ENCODE measurements around the gene ASMTL. TPM values are rescaled to one million over a fixed set of nuclear protein-coding genes. Genes with fewer than 3 reads are reported as not detected.

Gene ASMTL
- total and polyA plus RNA-seq, 2 of the 13 experiments (the other 11 are each of a cell fraction or from before 2014, with no cell fraction given) = 5.6 to 16.3 TPM

DNA sequence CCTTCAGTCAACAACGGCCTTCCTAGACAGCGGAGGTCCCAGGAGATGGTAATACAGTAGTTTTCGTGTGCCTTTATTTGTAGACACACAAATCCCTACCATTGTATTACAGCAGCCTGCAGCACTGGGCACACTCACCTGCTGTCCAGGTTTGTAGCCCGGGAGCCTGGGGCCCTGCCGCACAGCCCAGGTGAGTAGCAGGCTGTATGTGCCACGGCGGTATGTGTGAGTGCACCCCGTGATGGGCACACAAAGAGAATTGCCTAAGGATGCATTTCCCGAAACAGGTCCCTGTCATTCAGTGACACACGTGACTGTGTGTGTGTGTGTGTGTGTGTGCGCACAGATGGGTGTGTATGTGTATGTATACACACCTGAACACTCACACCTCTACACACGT lies 52.7 kb downstream of the ASMTL start:
- intact Hi-C loops (cut with micrococcal nuclease; ENCODE audit: unreplicated experiment) (no loop called here), in situ Hi-C loops (cut with HindIII; ENCODE audit: extremely low pct_ligation_motif_present, low pct_unique_long_range_greater_than_20kb) (no loop called here)
- FAIRE-seq = no peak
- Histone ChIP-seq H3K9ac (ENCODE audit: insufficient read depth, low read depth, low read length) (no peak overlapping the region), H2AFZ (ENCODE audit: low read length) (no peak overlapping the region), H4K20me1 (ENCODE audit: insufficient read depth, low read length) (peaks cover 7% of the 10 kb centered on the region; the same call in 1 of the 2 replicates), H3K9me3 (ENCODE audit: low read length) (no peaks in the 10 kb centered on the region), H3K27me3 (ENCODE audit: control insufficient read depth in 1 of 2, insufficient read depth in 2 of 2, low read length in 2 of 2) (no peaks in the 10 kb centered on the region), H3K79me2 (ENCODE audit: insufficient read depth, low read length) (peaks cover 2% of the 10 kb centered on the region), H3K4me2 (ENCODE audit: low read depth, low read length) (no peak overlapping the region), H3K4me3 (replicated peaks in 1 of 3; ENCODE audit: insufficient read depth in 1 of 3, low read depth in 2 of 3, low read length in 3 of 3) (no peak overlapping the region), H3K36me3 (replicated peaks in 1 of 2; ENCODE audit: control insufficient read depth in 1 of 2, insufficient read depth in 2 of 2, low read length in 2 of 2) (peaks cover 9 to 33% of the 10 kb centered on the region in 2 experiments; a peak in 4 of 5 replicates), H3K27ac (ENCODE audit: extremely low read length, insufficient read depth, low read length) (no peak overlapping the region), H3K4me1 (ENCODE audit: insufficient read depth, low read length) (peaks cover 15% of the 10 kb centered on the region)
- ChIA-PET POLR2A (no interaction called here), CTCF (ENCODE audit: low intra/inter-chr PET ratio, low total read pairs) (no interaction called here)
- no peak for DNase-seq (ENCODE audit: low spot score)
- no peak for ATAC-seq
- 98% methylated on average over 12 of the region's 12 CpGs for WGBS (ENCODE audit: low lambda C conversion rate)
- TF ChIP-seq ZC3H4 (CRISPR knock-in tag; IDR thresholded peaks at IDR 0.05; ENCODE audit: borderline replicate concordance) = no peak
- BruUV-seq (replicated peaks) = no TSS peak

- DNase-seq (ENCODE audit: low spot score) = no peak
- POLR2A ChIA-PET = no interaction called here
- peak; percentile 8; the same call in 2 of the 3 replicates for ATAC-seq
- no peak for TF ChIP-seq PRDM4 (CRISPR knock-in tag; IDR thresholded peaks at IDR 0.05; ENCODE audit: borderline replicate concordance)
- no peak for TF ChIP-seq ZNF414 (CRISPR knock-in tag; IDR thresholded peaks at IDR 0.05)
- peak; percentile 53 for TF ChIP-seq RBM22 (optimal IDR thresholded peaks at IDR 0.05; ENCODE audit: low read length)
- peak; percentile 37; the same call in 1 of the 2 replicates for TF ChIP-seq RBFOX2 (IDR thresholded peaks at IDR 0.05; ENCODE audit: low read depth, low read length)
- TF ChIP-seq, protein P1, sequence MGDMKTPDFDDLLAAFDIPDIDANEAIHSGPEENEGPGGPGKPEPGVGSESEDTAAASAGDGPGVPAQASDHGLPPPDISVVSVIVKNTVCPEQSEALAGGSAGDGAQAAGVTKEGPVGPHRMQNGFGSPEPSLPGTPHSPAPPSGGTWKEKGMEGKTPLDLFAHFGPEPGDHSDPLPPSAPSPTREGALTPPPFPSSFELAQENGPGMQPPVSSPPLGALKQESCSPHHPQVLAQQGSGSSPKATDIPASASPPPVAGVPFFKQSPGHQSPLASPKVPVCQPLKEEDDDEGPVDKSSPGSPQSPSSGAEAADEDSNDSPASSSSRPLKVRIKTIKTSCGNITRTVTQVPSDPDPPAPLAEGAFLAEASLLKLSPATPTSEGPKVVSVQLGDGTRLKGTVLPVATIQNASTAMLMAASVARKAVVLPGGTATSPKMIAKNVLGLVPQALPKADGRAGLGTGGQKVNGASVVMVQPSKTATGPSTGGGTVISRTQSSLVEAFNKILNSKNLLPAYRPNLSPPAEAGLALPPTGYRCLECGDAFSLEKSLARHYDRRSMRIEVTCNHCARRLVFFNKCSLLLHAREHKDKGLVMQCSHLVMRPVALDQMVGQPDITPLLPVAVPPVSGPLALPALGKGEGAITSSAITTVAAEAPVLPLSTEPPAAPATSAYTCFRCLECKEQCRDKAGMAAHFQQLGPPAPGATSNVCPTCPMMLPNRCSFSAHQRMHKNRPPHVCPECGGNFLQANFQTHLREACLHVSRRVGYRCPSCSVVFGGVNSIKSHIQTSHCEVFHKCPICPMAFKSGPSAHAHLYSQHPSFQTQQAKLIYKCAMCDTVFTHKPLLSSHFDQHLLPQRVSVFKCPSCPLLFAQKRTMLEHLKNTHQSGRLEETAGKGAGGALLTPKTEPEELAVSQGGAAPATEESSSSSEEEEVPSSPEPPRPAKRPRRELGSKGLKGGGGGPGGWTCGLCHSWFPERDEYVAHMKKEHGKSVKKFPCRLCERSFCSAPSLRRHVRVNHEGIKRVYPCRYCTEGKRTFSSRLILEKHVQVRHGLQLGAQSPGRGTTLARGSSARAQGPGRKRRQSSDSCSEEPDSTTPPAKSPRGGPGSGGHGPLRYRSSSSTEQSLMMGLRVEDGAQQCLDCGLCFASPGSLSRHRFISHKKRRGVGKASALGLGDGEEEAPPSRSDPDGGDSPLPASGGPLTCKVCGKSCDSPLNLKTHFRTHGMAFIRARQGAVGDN (CRISPR knock-in tag; IDR thresholded peaks at IDR 0.05) = 0 out of 2 replicates have a peak, but pooled peaks have one; percentile 7
- no peak for TF ChIP-seq ZNF326 (CRISPR knock-in tag; IDR thresholded peaks at IDR 0.05; ENCODE audit: borderline replicate concordance)
- TF ChIP-seq SMAD9 (CRISPR knock-in tag; IDR thresholded peaks at IDR 0.05) = no peak
Observed at GRCh38 chrX:1398431-1399340, 54.0 kb downstream of the ASMTL start.

More at GRCh38 chrX:1398431-1399340, 54.0 kb downstream of the ASMTL start:
- H3K4me2 ChIP-seq (ENCODE audit: low read depth, low read length) = no peak overlapping the region
- H4K20me1 ChIP-seq (ENCODE audit: insufficient read depth, low read length) = peaks cover 11% of the 10 kb centered on the region; the same call in 1 of the 2 replicates
- CTCF ChIA-PET (ENCODE audit: low intra/inter-chr PET ratio, low total read pairs) = no interaction called here
- H3K9me3 ChIP-seq (ENCODE audit: low read length) = no peaks in the 10 kb centered on the region
- no peak for FAIRE-seq
- intact Hi-C loops (cut with micrococcal nuclease; ENCODE audit: unreplicated experiment) = no loop called here
- H3K79me2 ChIP-seq (ENCODE audit: insufficient read depth, low read length) = peaks cover 9% of the 10 kb centered on the region
- H3K27ac ChIP-seq (ENCODE audit: extremely low read length, insufficient read depth, low read length) = no peak overlapping the region
- in situ Hi-C loops (cut with HindIII; ENCODE audit: extremely low pct_ligation_motif_present, low pct_unique_long_range_greater_than_20kb) = no loop called here
- no peak overlapping the region for H3K4me3 ChIP-seq (replicated peaks in 1 of 3; ENCODE audit: insufficient read depth in 1 of 3, low read depth in 2 of 3, low read length in 3 of 3)
- peaks cover 27% of the 10 kb centered on the region for H3K4me1 ChIP-seq (ENCODE audit: insufficient read depth, low read length)
- 95% methylated on average over 21 of the region's 29 CpGs for WGBS (ENCODE audit: low lambda C conversion rate)
- no TSS peak for BruUV-seq (replicated peaks)
- H3K36me3 ChIP-seq (replicated peaks in 1 of 2; ENCODE audit: control insufficient read depth in 1 of 2, insufficient read depth in 2 of 2, low read length in 2 of 2) = peaks cover 7 to 23% of the 10 kb centered on the region in 2 experiments; a peak in 4 of 5 replicates
- H2AFZ ChIP-seq (ENCODE audit: low read length) = no peak overlapping the region
- no peak overlapping the region for H3K9ac ChIP-seq (ENCODE audit: insufficient read depth, low read depth, low read length)
- no peaks in the 10 kb centered on the region for H3K27me3 ChIP-seq (ENCODE audit: control insufficient read depth in 1 of 2, insufficient read depth in 2 of 2, low read length in 2 of 2)
